Measurements from ENCODE around the gene ASIP.

The ASIP gene

DNA sequence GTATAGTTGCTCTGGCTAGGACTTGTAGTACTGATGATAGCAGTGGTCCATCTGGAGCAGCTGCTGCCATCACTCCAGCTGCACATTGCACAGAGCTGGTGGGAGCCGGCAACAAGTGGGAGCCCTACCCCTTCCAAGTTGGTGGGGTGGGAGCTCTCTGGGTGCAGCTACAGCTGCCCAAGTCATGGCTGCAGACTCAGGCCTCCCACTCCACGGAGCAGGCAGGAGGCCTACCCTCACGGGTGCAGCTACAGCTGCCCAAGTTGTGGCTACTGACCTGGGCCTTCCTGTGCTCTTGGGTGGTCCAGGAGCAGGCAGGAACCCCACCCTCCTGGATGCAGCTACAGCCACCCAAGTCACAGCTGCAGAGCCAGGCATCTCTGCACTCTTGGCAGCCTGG lies 32.1 kb upstream of the ASIP start:
- no peaks in the 10 kb centered on the region for H3K36me3 ChIP-seq (ENCODE audit: control insufficient read depth in 4 of 4, insufficient read depth in 4 of 4, low read length in 3 of 4)
- ChIA-PET CTCF (no interaction called here), POLR2A (interaction anchor here (0.6 kb wide), 1 partner anchor 12 kb away, joined by 3 read pairs; no protein-coding TSS in a partner anchor)
- no peaks in the 10 kb centered on the region for H3K4me1 ChIP-seq (ENCODE audit: control extremely low read depth in 1 of 4, control insufficient read depth in 4 of 4, insufficient read depth in 4 of 4, low read length in 3 of 4)
- WGBS (ENCODE audit: insufficient coverage) = 85% methylated on average over 3 of the region's 3 CpGs
- no peaks in the 10 kb centered on the region for H3K27me3 ChIP-seq (replicated peaks in 2 of 5; ENCODE audit: control insufficient read depth in 4 of 5, insufficient read depth in 5 of 5, low read length in 4 of 5)
- H3K4me3 ChIP-seq (ENCODE audit: control insufficient read depth in 1 of 7, extremely low read depth in 1 of 7, insufficient read depth in 4 of 7, low read depth in 2 of 7, low read length in 6 of 7) = no peak overlapping the region
- no peak for DNase-seq
- no peak overlapping the region for H3K27ac ChIP-seq (ENCODE audit: insufficient read depth in 1 of 2, low read depth in 1 of 2, low read length in 2 of 2, poor library complexity in 1 of 2, severe bottlenecking in 2 of 2)
- H3K9me3 ChIP-seq (ENCODE audit: control extremely low read depth in 1 of 5, control insufficient read depth in 4 of 5, insufficient read depth in 2 of 5, low read depth in 1 of 5, low read length in 4 of 5) = peaks cover 0 to 20% (median 5%) of the 10 kb centered on the region in 5 experiments

DNA sequence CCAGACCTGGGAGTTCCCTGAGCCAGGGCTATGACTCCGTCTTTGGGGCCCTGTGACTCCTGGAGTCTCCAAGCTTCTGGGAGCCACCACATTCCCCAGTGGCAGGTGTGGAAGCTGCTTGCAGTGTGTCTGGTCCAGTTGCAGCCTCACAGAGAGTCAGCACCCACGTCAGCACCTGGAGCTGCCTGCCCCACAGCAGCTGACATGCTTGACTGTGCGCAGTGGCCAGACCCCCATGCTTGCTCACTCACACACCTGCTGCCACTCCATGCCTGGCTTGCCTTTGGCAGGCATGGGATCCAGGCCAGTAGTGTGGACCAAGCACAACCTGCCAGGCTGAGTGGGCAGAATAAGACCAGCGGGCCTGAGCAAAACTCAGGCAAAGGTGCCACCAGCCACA lies 31.0 kb upstream of the ASIP start:
- ChIA-PET POLR2A (no interaction called here), CTCF (interaction anchor here (1.7 kb wide), 1 partner anchor 10 kb away, joined by 3 read pairs; no protein-coding TSS in a partner anchor)
- no peak for DNase-seq
- H3K4me3 ChIP-seq (ENCODE audit: control insufficient read depth in 1 of 7, extremely low read depth in 1 of 7, insufficient read depth in 4 of 7, low read depth in 2 of 7, low read length in 6 of 7) = no peak overlapping the region
- no peak overlapping the region for H3K27ac ChIP-seq (ENCODE audit: insufficient read depth in 1 of 2, low read depth in 1 of 2, low read length in 2 of 2, poor library complexity in 1 of 2, severe bottlenecking in 2 of 2)
- H3K9me3 ChIP-seq (ENCODE audit: control extremely low read depth in 1 of 5, control insufficient read depth in 4 of 5, insufficient read depth in 2 of 5, low read depth in 1 of 5, low read length in 4 of 5) = peaks cover 0 to 20% (median 5%) of the 10 kb centered on the region in 5 experiments
- no peaks in the 10 kb centered on the region for H3K36me3 ChIP-seq (ENCODE audit: control insufficient read depth in 4 of 4, insufficient read depth in 4 of 4, low read length in 3 of 4)
- H3K27me3 ChIP-seq (replicated peaks in 2 of 5; ENCODE audit: control insufficient read depth in 4 of 5, insufficient read depth in 5 of 5, low read length in 4 of 5) = no peaks in the 10 kb centered on the region
- WGBS (ENCODE audit: insufficient coverage) = 95% methylated on average over 3 of the region's 4 CpGs
- no peaks in the 10 kb centered on the region for H3K4me1 ChIP-seq (ENCODE audit: control extremely low read depth in 1 of 4, control insufficient read depth in 4 of 4, insufficient read depth in 4 of 4, low read length in 3 of 4)

DNA sequence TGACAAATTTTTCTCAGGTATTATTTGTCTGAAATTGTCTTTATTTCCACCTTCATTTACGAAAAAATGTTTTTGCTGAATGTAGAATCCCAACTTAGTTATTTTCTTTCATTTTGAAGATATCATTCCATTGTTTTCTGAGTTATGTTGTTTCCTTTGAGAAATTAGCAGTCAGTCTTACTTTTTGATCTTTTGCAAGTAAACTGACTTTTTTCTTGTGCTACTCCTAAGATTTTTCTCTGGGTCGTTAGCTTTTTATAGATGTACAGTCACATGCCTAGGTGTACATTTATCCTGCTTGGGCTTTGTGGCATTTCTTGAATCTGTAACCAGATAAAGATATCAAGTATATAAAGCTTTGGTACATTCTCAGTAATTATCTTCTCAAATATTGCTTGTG lies 29.6 kb upstream of the ASIP start:
- DNase-seq = peak in 2 of 3 donors; percentile 11 to 35
- no peak overlapping the region for H3K4me3 ChIP-seq (ENCODE audit: control insufficient read depth in 1 of 7, extremely low read depth in 1 of 7, insufficient read depth in 4 of 7, low read depth in 2 of 7, low read length in 6 of 7)
- H3K27ac ChIP-seq (ENCODE audit: insufficient read depth in 1 of 2, low read depth in 1 of 2, low read length in 2 of 2, poor library complexity in 1 of 2, severe bottlenecking in 2 of 2) = no peak overlapping the region
- ChIA-PET POLR2A (no interaction called here), CTCF (no interaction called here)
- WGBS (ENCODE audit: insufficient coverage) = no CpG with 5 or more reads among the region's 2 CpGs
- peaks cover 0 to 20% (median 5%) of the 10 kb centered on the region in 5 experiments for H3K9me3 ChIP-seq (ENCODE audit: control extremely low read depth in 1 of 5, control insufficient read depth in 4 of 5, insufficient read depth in 2 of 5, low read depth in 1 of 5, low read length in 4 of 5)
- no peaks in the 10 kb centered on the region for H3K36me3 ChIP-seq (ENCODE audit: control insufficient read depth in 4 of 4, insufficient read depth in 4 of 4, low read length in 3 of 4)
- H3K4me1 ChIP-seq (ENCODE audit: control extremely low read depth in 1 of 4, control insufficient read depth in 4 of 4, insufficient read depth in 4 of 4, low read length in 3 of 4) = peaks cover 0 to 8% (median 3%) of the 10 kb centered on the region in 4 experiments
- peaks cover 0 to 7% (median 4%) of the 10 kb centered on the region in 5 experiments for H3K27me3 ChIP-seq (replicated peaks in 2 of 5; ENCODE audit: control insufficient read depth in 4 of 5, insufficient read depth in 5 of 5, low read length in 4 of 5)

- Histone ChIP-seq H3K36me3 (ENCODE audit: control insufficient read depth in 4 of 4, insufficient read depth in 4 of 4, low read length in 3 of 4) (no peaks in the 10 kb centered on the region), H3K9me3 (ENCODE audit: control extremely low read depth in 1 of 5, control insufficient read depth in 4 of 5, insufficient read depth in 2 of 5, low read depth in 1 of 5, low read length in 4 of 5) (peaks cover 0 to 20% (median 5%) of the 10 kb centered on the region in 5 experiments), H3K4me1 (ENCODE audit: control extremely low read depth in 1 of 4, control insufficient read depth in 4 of 4, insufficient read depth in 4 of 4, low read length in 3 of 4) (peaks cover 2 to 11% (median 3%) of the 10 kb centered on the region in 4 experiments), H3K27ac (ENCODE audit: insufficient read depth in 1 of 2, low read depth in 1 of 2, low read length in 2 of 2, poor library complexity in 1 of 2, severe bottlenecking in 2 of 2) (no peak overlapping the region), H3K4me3 (ENCODE audit: control insufficient read depth in 1 of 7, extremely low read depth in 1 of 7, insufficient read depth in 4 of 7, low read depth in 2 of 7, low read length in 6 of 7) (no peak overlapping the region), H3K27me3 (replicated peaks in 2 of 5; ENCODE audit: control insufficient read depth in 4 of 5, insufficient read depth in 5 of 5, low read length in 4 of 5) (peaks cover 0 to 16% (median 4%) of the 10 kb centered on the region in 5 experiments)
- ChIA-PET CTCF (interaction anchor here (1.6 kb wide), 1 partner anchor 22 kb away, joined by 3 read pairs; no protein-coding TSS in a partner anchor), POLR2A (no interaction called here)
- 100% methylated on average over 2 of the region's 2 CpGs for WGBS (ENCODE audit: insufficient coverage)
- no peak for DNase-seq
These were observed 28.0 kb upstream of the ASIP start for GRCh38 chr20:34213213-34213612.

GRCh38 chr20:34215711-34216381 lies 25.4 kb upstream of the ASIP start:
- H3K36me3 ChIP-seq (ENCODE audit: control insufficient read depth in 4 of 4, insufficient read depth in 4 of 4, low read length in 3 of 4) = no peaks in the 10 kb centered on the region
- peaks cover 2 to 11% (median 3%) of the 10 kb centered on the region in 4 experiments for H3K4me1 ChIP-seq (ENCODE audit: control extremely low read depth in 1 of 4, control insufficient read depth in 4 of 4, insufficient read depth in 4 of 4, low read length in 3 of 4)
- H3K4me3 ChIP-seq (ENCODE audit: control insufficient read depth in 1 of 7, extremely low read depth in 1 of 7, insufficient read depth in 4 of 7, low read depth in 2 of 7, low read length in 6 of 7) = peak overlapping the region in 5 of 7 experiments; percentile 33 to 66 (median 54)
- CTCF ChIA-PET = interaction anchor here (0.8 to 1.2 kb wide), 2 partner anchors 25 to 32 kb away, joined by 3 read pairs; no protein-coding TSS in a partner anchor
- peak; percentile 77 to 95 (median 89) for DNase-seq
- H3K27ac ChIP-seq (ENCODE audit: insufficient read depth in 1 of 2, low read depth in 1 of 2, low read length in 2 of 2, poor library complexity in 1 of 2, severe bottlenecking in 2 of 2) = no peak overlapping the region
- 7% methylated on average over 32 of the region's 49 CpGs for WGBS (ENCODE audit: insufficient coverage)
- POLR2A ChIA-PET = interaction anchor here (0.6 kb wide), 1 partner anchor 487 kb away, joined by 3 read pairs; no protein-coding TSS in a partner anchor
- H3K27me3 ChIP-seq (replicated peaks in 2 of 5; ENCODE audit: control insufficient read depth in 4 of 5, insufficient read depth in 5 of 5, low read length in 4 of 5) = peaks cover 2 to 20% (median 6%) of the 10 kb centered on the region in 5 experiments
- peaks cover 0 to 18% (median 2%) of the 10 kb centered on the region in 5 experiments for H3K9me3 ChIP-seq (ENCODE audit: control extremely low read depth in 1 of 5, control insufficient read depth in 4 of 5, insufficient read depth in 2 of 5, low read depth in 1 of 5, low read length in 4 of 5)

- H3K27me3 ChIP-seq (replicated peaks in 2 of 5; ENCODE audit: control insufficient read depth in 4 of 5, insufficient read depth in 5 of 5, low read length in 4 of 5) = peaks cover 2 to 20% (median 6%) of the 10 kb centered on the region in 5 experiments
- POLR2A ChIA-PET = no interaction called here
- CTCF ChIA-PET = interaction anchor here (1.2 kb wide), 1 partner anchor 32 kb away, joined by 3 read pairs; no protein-coding TSS in a partner anchor
- peak overlapping the region in 5 of 7 experiments; percentile 20 to 66 (median 54) for H3K4me3 ChIP-seq (ENCODE audit: control insufficient read depth in 1 of 7, extremely low read depth in 1 of 7, insufficient read depth in 4 of 7, low read depth in 2 of 7, low read length in 6 of 7)
- no CpG with 5 or more reads among the region's 2 CpGs for WGBS (ENCODE audit: insufficient coverage)
- no peaks in the 10 kb centered on the region for H3K36me3 ChIP-seq (ENCODE audit: control insufficient read depth in 4 of 4, insufficient read depth in 4 of 4, low read length in 3 of 4)
- H3K27ac ChIP-seq (ENCODE audit: insufficient read depth in 1 of 2, low read depth in 1 of 2, low read length in 2 of 2, poor library complexity in 1 of 2, severe bottlenecking in 2 of 2) = no peak overlapping the region
- DNase-seq = no peak
- H3K9me3 ChIP-seq (ENCODE audit: control extremely low read depth in 1 of 5, control insufficient read depth in 4 of 5, insufficient read depth in 2 of 5, low read depth in 1 of 5, low read length in 4 of 5) = peaks cover 0 to 14% (median under 1%) of the 10 kb centered on the region in 5 experiments
- peaks cover 2 to 11% (median 3%) of the 10 kb centered on the region in 4 experiments for H3K4me1 ChIP-seq (ENCODE audit: control extremely low read depth in 1 of 4, control insufficient read depth in 4 of 4, insufficient read depth in 4 of 4, low read length in 3 of 4)
These were observed 24.9 kb upstream of the ASIP start for GRCh38 chr20:34216382-34216742.

- Histone ChIP-seq H3K36me3 (ENCODE audit: control insufficient read depth in 4 of 4, insufficient read depth in 4 of 4, low read length in 3 of 4) (no peaks in the 10 kb centered on the region), H3K4me3 (ENCODE audit: control insufficient read depth in 1 of 7, extremely low read depth in 1 of 7, insufficient read depth in 4 of 7, low read depth in 2 of 7, low read length in 6 of 7) (no peak overlapping the region), H3K27ac (ENCODE audit: insufficient read depth in 1 of 2, low read depth in 1 of 2, low read length in 2 of 2, poor library complexity in 1 of 2, severe bottlenecking in 2 of 2) (no peak overlapping the region), H3K27me3 (replicated peaks in 2 of 5; ENCODE audit: control insufficient read depth in 4 of 5, insufficient read depth in 5 of 5, low read length in 4 of 5) (peaks cover 2 to 17% (median 3%) of the 10 kb centered on the region in 5 experiments), H3K4me1 (ENCODE audit: control extremely low read depth in 1 of 4, control insufficient read depth in 4 of 4, insufficient read depth in 4 of 4, low read length in 3 of 4) (peaks cover 2 to 11% (median 3%) of the 10 kb centered on the region in 4 experiments), H3K9me3 (ENCODE audit: control extremely low read depth in 1 of 5, control insufficient read depth in 4 of 5, insufficient read depth in 2 of 5, low read depth in 1 of 5, low read length in 4 of 5) (no peaks in the 10 kb centered on the region)
- WGBS (ENCODE audit: insufficient coverage) = 25% methylated on average over 2 of the region's 5 CpGs
- ChIA-PET POLR2A (interaction anchor here (0.6 kb wide), 1 partner anchor 11 kb away, joined by 3 read pairs; no protein-coding TSS in a partner anchor), CTCF (no interaction called here)
- peak in 2 of 3 donors; percentile 3 to 24 for DNase-seq
These were observed 20.7 kb upstream of the ASIP start for GRCh38 chr20:34220561-34220960.

All from common myeloid progenitor, CD34-positive (primary cell).